H4 (cell line): Measurements from ENCODE around the gene PRPS2. TPM values are rescaled to one million over a fixed set of nuclear protein-coding genes. Genes with fewer than 3 reads are reported as not detected.

Source experiments
- DNase-seq: peaks from one replicate; pipeline ENCODE4 v3.0.0-alpha.2; 2015; ENCODE audit warnings: low spot score
- total RNA-seq: library from RNA; depleted of rRNA; stranded (reverse); fragments of >200 nt; shearing (Covaris generic); gene quantifications from 2 replicates; pipeline ENCODE4 v1.2.3, GENCODE V29; 2014; rRNA removed

PRPS2 gene
- total RNA-seq, 1 experiment from 2014 or later, result 105 TPM

GRCh38 chrX:12814420-12814819 lies 23.2 kb downstream of the PRPS2 start:
- peak; percentile 24 for DNase-seq

DNA sequence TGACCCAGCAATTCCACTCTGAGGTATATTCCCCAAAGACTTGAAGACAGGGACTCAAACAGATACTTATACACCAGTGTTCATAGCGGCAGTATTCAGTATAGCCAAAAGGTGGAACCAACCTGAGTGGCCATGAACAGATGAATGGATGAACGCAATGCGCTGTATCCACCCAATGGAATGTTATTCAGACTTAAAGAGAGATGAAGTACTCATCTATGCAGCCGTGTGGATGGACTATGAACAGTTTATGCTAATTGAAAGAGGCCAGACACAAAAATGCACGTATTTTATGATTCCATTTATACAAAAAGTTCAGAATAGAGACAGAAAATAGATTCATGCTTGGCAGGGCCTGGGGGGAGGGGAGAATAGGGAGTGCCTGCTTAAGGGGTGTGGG lies 26.3 kb downstream of the PRPS2 start:
- DNase-seq, result no peak

DNA sequence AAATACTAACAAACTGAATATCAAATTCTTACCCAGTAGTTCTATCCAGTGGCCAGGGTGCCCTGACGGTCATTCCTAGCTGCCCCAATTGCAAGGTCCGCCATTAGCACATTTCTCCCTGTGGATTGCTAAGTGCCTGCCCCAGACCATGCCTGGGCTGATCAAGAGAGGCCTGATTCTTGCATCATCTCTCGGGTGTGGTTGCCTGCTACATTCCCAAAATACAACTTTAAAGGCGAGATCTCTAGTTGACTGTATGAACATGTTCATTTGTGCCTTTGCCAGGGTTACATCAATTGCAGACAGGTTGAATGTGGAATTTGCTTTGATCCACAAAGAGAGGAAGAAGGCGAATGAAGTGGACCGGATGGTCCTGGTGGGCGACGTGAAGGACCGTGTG lies 28.0 kb downstream of the PRPS2 start:
- no peak for DNase-seq

- DNase-seq, result no peak
These were observed 29.5 kb downstream of the PRPS2 start for GRCh38 chrX:12820737-12821136.

- no peak for DNase-seq
These were observed 33.7 kb downstream of the PRPS2 start for GRCh38 chrX:12824944-12825343.

DNA sequence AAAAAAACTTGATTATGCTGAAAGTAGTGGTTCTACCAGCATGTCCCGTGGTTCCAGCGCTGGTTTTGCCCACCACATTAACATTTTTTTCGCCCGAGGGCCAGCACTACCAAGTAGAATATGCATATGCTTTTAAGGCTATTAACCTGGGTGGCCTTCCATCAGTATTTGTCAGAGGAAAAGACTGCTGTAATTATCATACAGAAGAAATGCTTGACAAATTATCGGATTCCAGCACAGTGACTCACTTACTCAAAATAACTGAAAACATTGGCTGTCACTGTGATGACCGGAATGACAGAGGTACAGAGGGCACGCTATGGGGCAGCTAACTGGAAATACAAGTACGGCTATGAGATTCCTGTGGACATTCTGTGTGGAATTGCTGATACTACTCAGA lies 34.6 kb downstream of the PRPS2 start:
- DNase-seq, result peak; percentile 22

GRCh38 chrX:12843061-12843667 lies 52.0 kb downstream of the PRPS2 start:
- DNase-seq, result no peak

DNA sequence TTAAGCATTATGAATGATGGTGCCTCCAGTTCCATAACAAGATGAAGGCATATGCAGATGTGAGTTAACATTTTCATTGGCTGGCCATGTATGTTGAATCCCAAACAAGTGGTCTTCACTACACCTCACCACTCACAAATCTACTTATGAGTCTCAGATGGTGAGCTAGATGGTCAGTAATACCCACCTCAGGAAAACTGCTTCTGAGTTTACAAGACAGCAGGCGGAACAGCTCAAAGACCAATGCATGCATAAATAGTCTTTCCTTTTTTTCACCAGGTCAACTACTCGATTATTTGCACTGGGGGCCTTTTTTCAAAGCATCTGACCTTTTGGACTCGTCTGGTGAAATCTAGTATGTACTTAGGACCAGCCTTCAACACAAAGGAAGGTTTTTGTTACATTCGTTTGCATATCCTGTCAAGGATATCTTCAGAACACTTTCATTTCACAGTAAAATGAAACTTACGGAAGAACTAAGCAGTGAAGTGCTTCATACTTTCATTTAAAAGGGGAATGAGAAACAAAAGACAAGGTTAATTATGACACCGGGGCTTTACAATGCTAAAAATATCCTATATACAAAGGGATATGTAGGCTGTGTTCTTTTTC lies 52.6 kb downstream of the PRPS2 start:
- DNase-seq, result no peak

DNA sequence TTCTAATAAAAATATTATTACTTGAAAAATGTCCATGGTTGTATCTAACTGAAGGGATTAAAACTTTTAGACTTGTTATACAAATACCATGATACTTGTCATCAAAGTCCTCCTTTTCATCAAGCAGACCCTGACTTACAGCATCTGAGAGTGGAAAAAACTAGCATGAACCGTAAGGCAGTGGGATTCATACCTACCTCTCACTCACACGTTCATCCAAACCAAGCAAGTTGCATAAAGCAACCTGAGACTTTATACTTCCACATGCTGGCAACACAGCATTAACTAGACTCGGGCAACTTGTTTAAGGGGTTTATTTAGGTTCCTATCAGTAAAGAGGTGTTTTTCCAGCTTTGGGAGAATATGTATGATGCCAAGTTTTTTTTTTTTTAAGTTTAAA lies 53.1 kb downstream of the PRPS2 start:
- DNase-seq, result no peak

GRCh38 chrX:12865359-12865758 lies 74.1 kb downstream of the PRPS2 start:
- DNase-seq, result no peak

- no peak for DNase-seq
These were observed 75.5 kb downstream of the PRPS2 start, which contains the start of gene TLR7 for GRCh38 chrX:12866451-12867377. TLR7 (plus strand) TSS chrX:12867072; CDS start chrX:12867579, 507 bp downstream.

DNA sequence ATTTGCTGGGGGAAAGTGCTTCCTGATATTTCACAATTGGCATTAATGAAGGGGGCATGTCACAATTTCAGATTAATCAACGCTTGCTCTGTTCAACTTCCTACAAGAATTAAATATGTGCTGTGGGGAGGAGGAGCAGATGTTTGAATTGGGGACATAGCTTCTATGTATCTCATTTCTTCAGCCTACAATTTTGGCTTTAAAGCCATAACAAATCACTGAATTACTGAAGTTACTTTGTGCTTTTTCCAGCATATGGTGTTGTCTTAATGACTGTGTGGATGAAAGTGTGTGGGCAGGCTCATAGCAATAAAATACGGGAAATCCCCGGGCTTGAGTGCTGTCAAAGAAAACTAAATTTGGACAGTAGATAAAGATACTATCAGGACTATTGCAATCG lies 76.5 kb downstream of the PRPS2 start:
- no peak for DNase-seq

DNA sequence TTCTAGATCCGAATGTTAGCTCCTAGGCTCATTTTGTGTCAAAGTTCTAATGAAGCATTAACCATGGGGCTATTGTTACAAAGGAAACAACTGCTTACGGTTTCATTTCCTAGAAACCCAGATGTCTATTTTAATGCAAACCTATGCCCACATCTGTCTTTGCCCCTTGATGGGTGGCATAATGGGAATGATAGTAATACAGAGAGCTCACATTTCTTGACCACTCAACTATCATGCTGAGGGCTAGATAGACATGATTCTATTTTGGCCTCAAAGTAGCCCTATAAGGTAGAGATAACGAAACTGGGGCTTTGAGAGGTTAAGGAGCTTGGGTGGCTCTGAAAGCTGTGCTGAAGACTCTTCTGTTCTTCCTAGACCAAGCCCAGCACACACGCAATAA lies 77.5 kb downstream of the PRPS2 start:
- no peak for DNase-seq

DNA sequence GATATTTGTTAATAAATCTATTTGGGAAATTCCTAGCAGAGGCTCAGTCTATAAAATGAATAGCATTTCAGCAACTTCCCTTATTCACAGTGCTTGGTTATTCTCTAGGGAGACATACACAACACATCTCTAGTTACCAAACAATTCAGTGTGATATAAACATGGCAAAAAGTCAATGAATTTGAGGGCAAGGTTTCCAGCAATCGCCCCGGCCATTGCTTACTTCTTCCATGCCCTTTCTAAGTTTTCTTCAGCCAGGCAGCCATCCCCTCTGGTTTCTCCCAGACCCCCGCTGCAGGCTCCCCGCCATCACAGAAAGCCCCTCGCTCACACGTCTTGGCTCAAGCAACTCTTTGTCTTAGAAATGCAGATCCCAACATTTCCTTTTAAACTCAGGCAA lies 80.0 kb downstream of the PRPS2 start:
- peak; percentile 19 for DNase-seq

DNA sequence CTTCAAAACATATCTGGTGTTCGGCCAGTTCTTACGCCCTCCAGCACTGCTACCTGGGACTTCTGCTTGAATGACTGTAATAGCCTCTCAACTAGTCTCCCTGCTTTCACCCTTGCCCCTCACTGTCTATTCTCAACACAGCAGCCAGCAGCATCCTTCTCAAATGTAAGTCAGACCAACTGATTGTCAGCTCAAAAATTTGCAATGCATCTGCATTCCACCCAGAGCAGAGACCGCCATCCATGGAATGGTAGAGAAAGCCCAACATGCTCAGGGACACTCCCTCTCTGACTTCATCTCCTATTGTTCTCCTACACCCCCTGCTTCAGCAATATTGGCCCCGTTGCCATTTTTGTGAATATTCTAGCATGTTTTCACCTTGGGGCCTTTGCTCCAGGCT lies 81.5 kb downstream of the PRPS2 start:
- DNase-seq, result no peak

Other genes with a start within 250 kb of the PRPS2 start
- 0.04 TPM in 1 of 2 replicates, not detected in the other for gene TLR7, start 75.7 kb downstream of the PRPS2 start, total RNA-seq
- gene TLR8, start 115.2 kb downstream of the PRPS2 start, total RNA-seq, result not detected in 2 replicates
- gene TMSB4X, start 183.7 kb downstream of the PRPS2 start, total RNA-seq, result 6,124 and 7,364 TPM in 2 replicates